K562 (cell line): Measurements from ENCODE around the gene MYL6B. TPM values are rescaled to one million over a fixed set of nuclear protein-coding genes. Genes with fewer than 3 reads are reported as not detected.
"Not testable (repeated sequence)": the region's sequence is repeated elsewhere in the genome, so short reads cannot be mapped to it uniquely, and the experiment has no call there.

Source experiments
- ATAC-seq: fragments of 200-7000 bp; cut with Tn5 transposase; 3 replicates; pipeline ENCODE4 v1.9.1; 2020; ENCODE audit warnings: moderate library complexity
- BruUV-seq: library from RNA; stranded (reverse); fragments of 400-500 nt; replicated peaks from 2 replicates; lab custom pipeline; 2021; lab: Mats Ljungman, UMichigan
- CTCF ChIA-PET: fragments of 300-600 bp; formaldehyde crosslinking; extraction: SDS; loops from one replicate; lab custom pipeline; 2021; ENCODE audit warnings: low intra/inter-chr PET ratio; lab: Yijun Ruan, JAX
- POLR2A ChIA-PET: fragments of 300-600, 350-650 bp; sonication (Branson Sonifier 250); formaldehyde crosslinking; extraction: SDS; loops from one replicate; lab custom pipeline; 2021; ENCODE audit warnings: antibody characterized with exemption, inconsistent platforms; lab: Yijun Ruan, JAX
- DNase-seq, 4 experiments: peaks; one replicate each; pipeline versions ENCODE4 v3.0.0 to v3.0.0-alpha.2; 2011 to 2018; ENCODE audit warnings: low spot score in 3 of 4, mixed read lengths in 3 of 4; ENCODE audit errors: extremely low read depth in 1 of 4
- FAIRE-seq: peaks from 2 replicates; lab custom pipeline; 2011; peaks lifted over from hg19 to GRCh38; lab: Jason Lieb, UNC
- H2AFZ ChIP-seq: 2 replicates; pipeline ENCODE4 v1.6.0; 2011; ENCODE audit warnings: low read depth, low read length, control low read depth, inconsistent platforms
- H3K27ac ChIP-seq: fragments of 200-600 bp; 3 replicates; pipeline ENCODE4 v1.8.0; 2011; ENCODE audit warnings: low read depth, mild to moderate bottlenecking, control low read depth, inconsistent platforms, low read length, moderate library complexity, mixed read lengths; ENCODE audit errors: extremely low read depth
- H3K27me3 ChIP-seq, 2 experiments: fragments of 300-600 bp in 1 of 2; 2 replicates in 1 of 2; 3 replicates in 1 of 2; pipeline versions ENCODE4 v1.6.0 to v1.8.0; 2011; ENCODE audit warnings: inconsistent platforms in 2 of 2, low read length in 2 of 2, mild to moderate bottlenecking in 1 of 2, mixed read lengths in 1 of 2, moderate library complexity in 1 of 2; ENCODE audit not compliant: control insufficient read depth in 2 of 2, insufficient read depth in 2 of 2
- H3K36me3 ChIP-seq: fragments of 300-600 bp; 3 replicates; pipeline ENCODE4 v1.8.0; 2011; ENCODE audit warnings: mild to moderate bottlenecking, low read length, inconsistent platforms; ENCODE audit not compliant: control insufficient read depth, insufficient read depth
- H3K4me1 ChIP-seq, 2 experiments: fragments of 200-600 bp in 1 of 2; replicated peaks in 1 of 2; 2 replicates in 1 of 2; 3 replicates in 1 of 2; pipeline versions ENCODE4 v1.5.1 to v1.8.0; 2011; ENCODE audit warnings: inconsistent platforms in 2 of 2, low read length in 2 of 2, mild to moderate bottlenecking in 1 of 2, mixed read lengths in 1 of 2, moderate library complexity in 1 of 2; ENCODE audit not compliant: control insufficient read depth in 2 of 2, insufficient read depth in 2 of 2
- H3K4me2 ChIP-seq: 2 replicates; pipeline ENCODE4 v1.6.1; 2011; ENCODE audit warnings: low read length, control low read depth, inconsistent platforms, mixed read lengths; ENCODE audit not compliant: insufficient read depth
- H3K4me3 ChIP-seq: fragments of 200-600 bp; sonication (generic), shearing (Covaris generic); 2 replicates; pipeline ENCODE4 v1.5.1; 2016; ENCODE audit warnings: control low read depth, inconsistent platforms
- H3K79me2 ChIP-seq: fragments of 200-600 bp; 3 replicates; pipeline ENCODE4 v1.8.0; 2011; ENCODE audit warnings: low read length, inconsistent platforms; ENCODE audit not compliant: control insufficient read depth, insufficient read depth
- H3K9ac ChIP-seq, 2 experiments: 2 replicates each; pipeline versions ENCODE4 v1.6.0 to v1.6.1; 2011; ENCODE audit warnings: low read depth in 2 of 2, low read length in 2 of 2, control low read depth in 1 of 2, inconsistent platforms in 1 of 2, mild to moderate bottlenecking in 1 of 2, mixed read lengths in 1 of 2; ENCODE audit not compliant: insufficient read depth in 1 of 2
- H3K9me1 ChIP-seq: one replicate; pipeline ENCODE4 v1.6.0; 2011; ENCODE audit warnings: inconsistent platforms, mild to moderate bottlenecking, low read length, moderate library complexity; ENCODE audit not compliant: control insufficient read depth, insufficient read depth
- H3K9me3 ChIP-seq: replicated peaks from 2 replicates; pipeline ENCODE4 v1.5.1; 2011; ENCODE audit warnings: low read depth, low read length, inconsistent platforms; ENCODE audit not compliant: control insufficient read depth, insufficient read depth
- H4K20me1 ChIP-seq: replicated peaks from 2 replicates; pipeline ENCODE4 v1.6.1; 2011; ENCODE audit warnings: low read length, inconsistent platforms, mixed read lengths; ENCODE audit not compliant: control insufficient read depth, insufficient read depth
- BRD4 ChIP-seq: fragments of 200-600 bp; sonication (generic); IDR thresholded peaks from 2 replicates; pipeline ENCODE4 v1.6.1; 2017; ENCODE audit warnings: inconsistent platforms
- CHD1 ChIP-seq: fragments of 200-600 bp; sonication (generic); IDR thresholded peaks from one replicate; pipeline ENCODE4 v1.6.1; 2012; ENCODE audit warnings: mild to moderate bottlenecking, moderate library complexity, low read length, inconsistent platforms
- MCM7 ChIP-seq, 2 experiments: fragments of 450-650 bp; IDR thresholded peaks; 2 replicates each; pipeline ENCODE4 v1.6.1; 2016 to 2018
- MLLT1 ChIP-seq, 2 experiments: fragments of 450-650 bp; IDR thresholded peaks; 2 replicates each; pipeline ENCODE4 v1.6.1; 2016
- NRF1 ChIP-seq, 2 experiments: fragments of 450-650 bp; IDR thresholded peaks in 1 of 2; conservative IDR thresholded peaks in 1 of 2; 2 replicates each; pipeline ENCODE4 v1.6.1; 2014; ENCODE audit warnings: mild to moderate bottlenecking in 2 of 2
- RBFOX2 ChIP-seq: fragments of 200-400 bp; formaldehyde crosslinking; IDR thresholded peaks from 2 replicates; pipeline ENCODE4 v1.6.1; 2017; ENCODE audit warnings: low read depth, mild to moderate bottlenecking, low read length, moderate library complexity
- WGBS: fragments of 100-300 bp; shearing (Covaris generic); methylation state at CpG from one replicate; pipeline ENCODE4 v1.1.6; 2016; ENCODE audit warnings: low coverage, mixed read lengths; ENCODE audit not compliant: insufficient coverage; ENCODE audit errors: missing lambda C conversion rate; 5-methylcytosine and 5-hydroxymethylcytosine counted together
- in situ Hi-C: fragments of 300-500 bp; cut with MboI; formaldehyde crosslinking; loops from 4 replicates; pipeline ENCODE4 v1.15.0; 2018; ENCODE audit warnings: inconsistent platforms, mixed read lengths
- intact Hi-C: fragments of 100-400 bp; cut with micrococcal nuclease; formaldehyde crosslinking; loops from 2 replicates; pipeline ENCODE4 v1.14.2; 2022
- polyA plus RNA-seq, 8 experiments: library from polyadenylated mRNA; depleted of rRNA in 4 of 8; stranded (reverse) in 5 of 8; unstranded in 3 of 8; fragments of >200 nt; fragmentation: Nextera tagmentation in 2 of 8; fragmentation: Illumina TruSeq in 1 of 8; extraction: Ambion mirVana in 2 of 8; extraction: Trizol in 1 of 8; gene quantifications; 2 replicates each; pipeline versions ENCODE4 v1.2.1 to v1.2.3, GENCODE V29; 2011 to 2014; ENCODE audit warnings: inconsistent platforms in 1 of 8, missing spikeins in 1 of 8
- total RNA-seq, 7 experiments: library from RNA; depleted of rRNA in 6 of 7; stranded (reverse); fragments of >200 nt in 6 of 7; fragmentation: Illumina TruSeq in 2 of 7; extraction: Trizol in 2 of 7; gene quantifications; 2 replicates each; pipeline versions ENCODE4 v1.2.1 to v1.2.3, GENCODE V29; 2011 to 2021; ENCODE audit warnings: low replicate concordance in 1 of 7

MYL6B gene
- total and polyA plus RNA-seq, 9 of the 15 experiments (the other 6 are each of a cell fraction or from before 2014, with no cell fraction given), result 42.8 to 77.3 (median 68.6) TPM

GRCh38 chr12:56117082-56117706 is 35.2 kb upstream of the MYL6B start:
- H4K20me1 ChIP-seq, H3K9me3 ChIP-seq, FAIRE-seq, H3K27me3 ChIP-seq, in situ Hi-C loops, H3K9me1 ChIP-seq, BruUV-seq, H2AFZ ChIP-seq: not testable (repeated sequence)
- ATAC-seq (peak; percentile 1; the same call in 1 of the 3 replicates), DNase-seq (peak in 1 of 4 experiments; percentile 45)
- peak overlapping the region; percentile 90 to 97 for H3K9ac ChIP-seq
- peaks cover 48% of the 10 kb centered on the region for H3K36me3 ChIP-seq
- peak overlapping the region; percentile 97 for H3K27ac ChIP-seq
- peaks cover 16 to 17% of the 10 kb centered on the region in 2 experiments for H3K4me1 ChIP-seq
- TF ChIP-seq CHD1, result peak; percentile 65
- TF ChIP-seq NRF1 (conservative IDR thresholded peaks at IDR 0.05 in 1 of 2, IDR thresholded peaks at IDR 0.05 in 1 of 2), result peak; percentile 39 to 44; a peak in 3 of 4 replicates
- TF ChIP-seq MLLT1 (IDR thresholded peaks at IDR 0.05), result peak in 1 of 2 experiments; percentile 5; a peak in 1 of 4 replicates
- TF ChIP-seq BRD4, result peak; percentile 12; the same call in 1 of the 2 replicates
- 0 out of 4 replicates have a peak, but pooled peaks of 1 of the 2 experiments have one; percentile 14 for TF ChIP-seq MCM7 (IDR thresholded peaks at IDR 0.05)
- peak; percentile 41 for TF ChIP-seq RBFOX2
- POLR2A ChIA-PET, result interaction anchor here (0.6 to 5.3 kb wide), 25 partner anchors 10 to 378 kb away, joined by 3 to 125 read pairs (median 8); partner anchors contain the start of genes COQ10A, ESYT1, MYL6 and PA2G4
- intact Hi-C loops, result loop anchor here (5.0 kb wide), 2 partner anchors 40 to 520 kb away; partner anchors contain the start of gene MYL6
- CTCF ChIA-PET, result interaction anchor here (3.4 to 3.8 kb wide), 2 partner anchors 73 to 107 kb away, joined by 18 to 36 read pairs; partner anchors contain the start of genes NABP2 and SMARCC2
- H3K79me2 ChIP-seq, result peaks cover 28% of the 10 kb centered on the region
- peak overlapping the region; percentile 95 for H3K4me2 ChIP-seq
- WGBS, result under 1% methylated on average over 10 of the region's 16 CpGs
- H3K4me3 ChIP-seq, result peak overlapping the region; percentile 59
